RWPE2 (cell line): ENCODE data around the gene NAA80.
A peak's percentile ranks its signal among the peaks of the same experiment; 100 is the strongest.

Experiments used
- ATAC-seq: fragments of 200-7000 bp; cut with Tn5 transposase; 3 replicates; pipeline ENCODE4 v1.9.1; 2021; ENCODE audit warnings: low read depth
- DNase-seq: peaks from one replicate; pipeline ENCODE4 v3.0.0-alpha.2; 2020; ENCODE audit warnings: low spot score
- H3K27ac ChIP-seq: fragments of 450-650 bp; 2 replicates; pipeline ENCODE4 v1.5.1; 2017; ENCODE audit warnings: mild to moderate bottlenecking; ENCODE audit not compliant: poor library complexity, severe bottlenecking
- H3K27me3 ChIP-seq: fragments of 250-450 bp; sonication (Bioruptor Pico); 2 replicates; pipeline ENCODE4 v1.5.1; 2021; ENCODE audit warnings: mild to moderate bottlenecking, moderate library complexity; ENCODE audit not compliant: insufficient read depth, poor library complexity, severe bottlenecking
- H3K36me3 ChIP-seq: fragments of 250-450 bp; sonication (Bioruptor Pico); 2 replicates; pipeline ENCODE4 v1.5.1; 2020; ENCODE audit warnings: low read depth, mild to moderate bottlenecking, moderate library complexity
- H3K4me1 ChIP-seq: fragments of 250-450 bp; sonication (Bioruptor Pico); 2 replicates; pipeline ENCODE4 v1.5.1; 2021; ENCODE audit warnings: mild to moderate bottlenecking, moderate library complexity; ENCODE audit not compliant: insufficient read depth, poor library complexity, severe bottlenecking
- H3K4me3 ChIP-seq: fragments of 250-450 bp; sonication (Bioruptor Pico); 2 replicates; pipeline ENCODE4 v1.5.1; 2021; ENCODE audit warnings: mild to moderate bottlenecking, moderate library complexity; ENCODE audit not compliant: severe bottlenecking
- H3K9me3 ChIP-seq: fragments of 250-450 bp; sonication (Bioruptor Pico); 2 replicates; pipeline ENCODE4 v1.5.1; 2021; ENCODE audit warnings: mild to moderate bottlenecking, moderate library complexity; ENCODE audit not compliant: severe bottlenecking
- TF ChIP-seq, protein P1 (sequence below): fragments of 450-650 bp; IDR thresholded peaks from one replicate; pipeline ENCODE4 v1.5.1; 2017; ENCODE audit warnings: mild to moderate bottlenecking, moderate library complexity; ENCODE audit not compliant: poor library complexity, severe bottlenecking

Gene NAA80

GRCh38 chr3:50340147-50340447 lies 40.9 kb upstream of the NAA80 start:
- no peaks in the 10 kb centered on the region for H3K9me3 ChIP-seq
- peaks cover 15% of the 10 kb centered on the region for H3K4me1 ChIP-seq
- H3K27me3 ChIP-seq = no peaks in the 10 kb centered on the region
- peak overlapping the region; percentile 17 for H3K27ac ChIP-seq
- ATAC-seq (no peak), DNase-seq (no peak)
- TF ChIP-seq, protein P1, sequence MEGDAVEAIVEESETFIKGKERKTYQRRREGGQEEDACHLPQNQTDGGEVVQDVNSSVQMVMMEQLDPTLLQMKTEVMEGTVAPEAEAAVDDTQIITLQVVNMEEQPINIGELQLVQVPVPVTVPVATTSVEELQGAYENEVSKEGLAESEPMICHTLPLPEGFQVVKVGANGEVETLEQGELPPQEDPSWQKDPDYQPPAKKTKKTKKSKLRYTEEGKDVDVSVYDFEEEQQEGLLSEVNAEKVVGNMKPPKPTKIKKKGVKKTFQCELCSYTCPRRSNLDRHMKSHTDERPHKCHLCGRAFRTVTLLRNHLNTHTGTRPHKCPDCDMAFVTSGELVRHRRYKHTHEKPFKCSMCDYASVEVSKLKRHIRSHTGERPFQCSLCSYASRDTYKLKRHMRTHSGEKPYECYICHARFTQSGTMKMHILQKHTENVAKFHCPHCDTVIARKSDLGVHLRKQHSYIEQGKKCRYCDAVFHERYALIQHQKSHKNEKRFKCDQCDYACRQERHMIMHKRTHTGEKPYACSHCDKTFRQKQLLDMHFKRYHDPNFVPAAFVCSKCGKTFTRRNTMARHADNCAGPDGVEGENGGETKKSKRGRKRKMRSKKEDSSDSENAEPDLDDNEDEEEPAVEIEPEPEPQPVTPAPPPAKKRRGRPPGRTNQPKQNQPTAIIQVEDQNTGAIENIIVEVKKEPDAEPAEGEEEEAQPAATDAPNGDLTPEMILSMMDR = no peak
- peaks cover 14% of the 10 kb centered on the region for H3K36me3 ChIP-seq
- peak overlapping the region; percentile 39 for H3K4me3 ChIP-seq

DNA sequence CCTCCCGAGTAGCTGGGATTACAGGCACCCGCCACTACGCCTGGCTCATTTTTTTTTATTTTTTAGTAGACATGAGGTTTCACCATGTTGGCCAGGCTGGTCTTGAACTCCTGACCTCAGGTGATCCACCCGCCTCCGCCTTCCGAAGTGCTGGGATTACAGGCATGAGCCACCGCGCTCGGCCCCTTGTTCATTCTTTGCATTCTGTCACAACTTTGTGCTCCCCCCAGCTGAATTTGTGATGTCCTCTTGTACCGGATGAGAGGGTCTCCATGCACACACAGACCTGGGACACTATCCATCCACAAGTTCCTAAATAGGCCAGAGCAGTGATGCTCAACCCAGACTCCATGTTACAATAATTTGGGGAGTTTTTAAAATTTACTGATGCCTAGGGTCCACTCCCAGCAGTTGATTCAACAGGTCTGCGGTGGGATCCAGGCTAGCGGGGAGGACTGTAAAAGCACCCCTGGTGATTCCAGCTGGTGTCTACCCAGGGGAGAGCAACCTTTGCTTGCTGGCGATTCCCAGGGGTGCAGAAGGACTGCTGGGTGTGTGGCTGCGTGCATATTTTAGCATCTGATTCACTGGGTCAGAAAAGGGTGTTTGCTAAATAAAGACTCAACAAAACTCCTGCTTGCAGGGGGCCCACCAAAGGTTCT lies 40.4 kb upstream of the NAA80 start:
- peaks cover 19% of the 10 kb centered on the region for H3K36me3 ChIP-seq
- peaks cover 19% of the 10 kb centered on the region for H3K4me1 ChIP-seq
- DNase-seq (no peak), ATAC-seq (no peak)
- no peaks in the 10 kb centered on the region for H3K9me3 ChIP-seq
- H3K4me3 ChIP-seq = peak overlapping the region; percentile 39
- H3K27me3 ChIP-seq = no peaks in the 10 kb centered on the region
- TF ChIP-seq, protein P1 = no peak
- peak overlapping the region; percentile 17 for H3K27ac ChIP-seq

DNA sequence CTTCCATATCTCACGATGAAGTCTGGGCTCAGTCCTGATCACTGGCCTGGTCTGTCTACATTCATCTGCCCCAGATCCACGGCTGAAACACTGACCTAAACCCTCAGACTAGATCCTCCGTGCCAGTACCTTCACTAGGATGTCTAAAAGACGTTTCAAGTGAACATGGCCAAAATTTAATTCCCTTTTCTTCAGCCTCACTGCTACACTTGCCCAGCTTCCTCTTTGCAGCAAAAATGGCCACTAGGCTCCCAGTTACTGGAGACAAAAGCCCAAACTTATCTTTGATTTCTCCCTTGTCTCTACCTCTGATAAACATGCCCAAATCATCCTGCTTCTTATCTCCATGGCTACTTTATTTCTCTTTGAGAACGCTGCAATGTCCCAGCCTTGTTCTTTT lies 39.8 kb upstream of the NAA80 start:
- Histone ChIP-seq H3K36me3 (peaks cover 25% of the 10 kb centered on the region), H3K27me3 (no peaks in the 10 kb centered on the region), H3K4me3 (no peak overlapping the region), H3K27ac (peak overlapping the region; percentile 83), H3K9me3 (no peaks in the 10 kb centered on the region), H3K4me1 (peaks cover 21% of the 10 kb centered on the region)
- no peak for DNase-seq
- TF ChIP-seq, protein P1 = no peak
- ATAC-seq = no peak

- Histone ChIP-seq H3K9me3 (no peaks in the 10 kb centered on the region), H3K27me3 (no peaks in the 10 kb centered on the region), H3K27ac (peak overlapping the region; percentile 83), H3K4me1 (peaks cover 23% of the 10 kb centered on the region), H3K36me3 (peaks cover 33% of the 10 kb centered on the region), H3K4me3 (peak overlapping the region; percentile 61)
- ATAC-seq (peak; percentile 78), DNase-seq (peak; percentile 100)
- TF ChIP-seq, protein P1 = no peak
These were observed 38.1 kb upstream of the NAA80 start for GRCh38 chr3:50337175-50337861.
